Mesenchymal stem cell (in vitro differentiated cells and primary cell): Measurements from ENCODE around the gene BRINP1.

Experiments
- DNase-seq: peaks from one replicate; pipeline ENCODE4 v3.0.0-alpha.2; 2013
- H2AFZ ChIP-seq: one replicate; pipeline ENCODE4 v1.6.1; 2013; ENCODE audit warnings: low read depth, mild to moderate bottlenecking, control low read depth, inconsistent platforms, low read length, moderate library complexity
- H2AK5ac ChIP-seq: 2 replicates; pipeline ENCODE4 v1.6.1; 2013; ENCODE audit warnings: low read length, moderate library complexity, mild to moderate bottlenecking, inconsistent platforms; ENCODE audit not compliant: severe bottlenecking
- H2BK120ac ChIP-seq: one replicate; pipeline ENCODE4 v1.6.1; 2013; ENCODE audit warnings: low read depth, mild to moderate bottlenecking, inconsistent platforms, low read length, moderate library complexity
- H2BK12ac ChIP-seq, 2 experiments: one replicate each; pipeline ENCODE4 v1.6.1; 2013; ENCODE audit warnings: inconsistent platforms in 2 of 2, low read length in 2 of 2, mild to moderate bottlenecking in 2 of 2, moderate library complexity in 2 of 2, control low read depth in 1 of 2
- H2BK15ac ChIP-seq: one replicate; pipeline ENCODE4 v1.6.1; 2013; ENCODE audit warnings: mild to moderate bottlenecking, low read depth, inconsistent platforms; ENCODE audit not compliant: poor library complexity, severe bottlenecking
- H2BK5ac ChIP-seq: 2 replicates; pipeline ENCODE4 v1.6.1; 2013; ENCODE audit warnings: low read depth, mild to moderate bottlenecking, low read length, control low read depth, inconsistent platforms; ENCODE audit not compliant: poor library complexity, severe bottlenecking
- H3K14ac ChIP-seq, 2 experiments: one replicate each; pipeline ENCODE4 v1.6.1; 2013; ENCODE audit warnings: inconsistent platforms in 2 of 2, low read length in 2 of 2, control low read depth in 1 of 2, mild to moderate bottlenecking in 1 of 2, moderate library complexity in 1 of 2
- H3K18ac ChIP-seq, 2 experiments: one replicate each; pipeline ENCODE4 v1.6.1; 2013; ENCODE audit warnings: inconsistent platforms in 2 of 2, low read length in 2 of 2, control low read depth in 1 of 2, low read depth in 1 of 2, mild to moderate bottlenecking in 1 of 2
- H3K23ac ChIP-seq, 2 experiments: one replicate each; pipeline ENCODE4 v1.6.1; 2013; ENCODE audit warnings: inconsistent platforms in 2 of 2, low read length in 2 of 2, mild to moderate bottlenecking in 2 of 2, moderate library complexity in 2 of 2, control low read depth in 1 of 2
- H3K27ac ChIP-seq: 2 replicates; pipeline ENCODE4 v1.5.1; 2013; ENCODE audit warnings: mild to moderate bottlenecking, moderate library complexity, low read length, control low read depth, inconsistent platforms; ENCODE audit not compliant: poor library complexity, severe bottlenecking
- H3K27me3 ChIP-seq, 2 experiments: 2 replicates each; pipeline versions ENCODE4 v1.6.1 to v1.7.0; 2013; ENCODE audit warnings: low read length in 2 of 2, mild to moderate bottlenecking in 2 of 2, moderate library complexity in 2 of 2, control low read depth in 1 of 2, inconsistent platforms in 1 of 2; ENCODE audit not compliant: control insufficient read depth in 1 of 2, insufficient read depth in 1 of 2
- H3K36me3 ChIP-seq, 2 experiments: 2 replicates each; pipeline versions ENCODE4 v1.6.1 to v1.7.0; 2013; ENCODE audit warnings: low read length in 2 of 2, control low read depth in 1 of 2, inconsistent platforms in 1 of 2, low read depth in 1 of 2, mild to moderate bottlenecking in 1 of 2; ENCODE audit not compliant: insufficient read depth in 2 of 2, control insufficient read depth in 1 of 2
- H3K4ac ChIP-seq, 2 experiments: one replicate each; pipeline ENCODE4 v1.6.1; 2013; ENCODE audit warnings: inconsistent platforms in 2 of 2, low read length in 2 of 2, mild to moderate bottlenecking in 2 of 2, moderate library complexity in 2 of 2, control low read depth in 1 of 2, low read depth in 1 of 2
- H3K4me1 ChIP-seq: 2 replicates; pipeline ENCODE4 v1.6.1; 2013; ENCODE audit warnings: low read depth, low read length, control low read depth; ENCODE audit not compliant: control insufficient read depth, insufficient read depth
- H3K4me2 ChIP-seq: 2 replicates; pipeline ENCODE4 v1.6.1; 2013; ENCODE audit warnings: low read length, mild to moderate bottlenecking, inconsistent platforms; ENCODE audit not compliant: poor library complexity, severe bottlenecking
- H3K4me3 ChIP-seq, 2 experiments: 2 replicates each; pipeline versions ENCODE4 v1.5.1 to v1.7.0; 2013; ENCODE audit warnings: low read length in 2 of 2, mild to moderate bottlenecking in 2 of 2, control low read depth in 1 of 2, low read depth in 1 of 2; ENCODE audit not compliant: insufficient read depth in 1 of 2
- H3K79me1 ChIP-seq: replicated peaks from 2 replicates; pipeline ENCODE4 v1.6.1; 2013; ENCODE audit warnings: mild to moderate bottlenecking, control low read depth, low read length, inconsistent platforms; ENCODE audit not compliant: poor library complexity, severe bottlenecking
- H3K9ac ChIP-seq: 2 replicates; pipeline ENCODE4 v1.7.0; 2013; ENCODE audit warnings: mild to moderate bottlenecking, low read length, moderate library complexity
- H3K9me3 ChIP-seq: 2 replicates; pipeline ENCODE4 v1.7.0; 2013; ENCODE audit warnings: mild to moderate bottlenecking, low read length; ENCODE audit not compliant: control insufficient read depth
- H4K8ac ChIP-seq: one replicate; pipeline ENCODE4 v1.6.1; 2013; ENCODE audit warnings: inconsistent platforms, mild to moderate bottlenecking, low read length, moderate library complexity
- H4K91ac ChIP-seq: one replicate; pipeline ENCODE4 v1.6.1; 2013; ENCODE audit warnings: mild to moderate bottlenecking, low read length, inconsistent platforms
- WGBS: methylation state at CpG from one replicate; pipeline ENCODE4 v1.1.7; 2013; ENCODE audit warnings: mixed read lengths; 5-methylcytosine and 5-hydroxymethylcytosine counted together

BRINP1 gene

GRCh38 chr9:119412399-119412798 is 43.2 kb upstream of the BRINP1 start:
- no peak overlapping the region for H3K23ac ChIP-seq
- no peak overlapping the region for H3K4ac ChIP-seq
- no peaks in the 10 kb centered on the region for H3K79me1 ChIP-seq

GRCh38 chr9:119409552-119409951 is 40.3 kb upstream of the BRINP1 start:
- H3K27ac ChIP-seq = no peak overlapping the region
- H3K9me3 ChIP-seq = no peaks in the 10 kb centered on the region
- DNase-seq = no peak
- no peak overlapping the region for H3K14ac ChIP-seq
- no peaks in the 10 kb centered on the region for H3K36me3 ChIP-seq
- 73% methylated on average over 3 of the region's 3 CpGs for WGBS
- H3K23ac ChIP-seq = no peak overlapping the region
- no peaks in the 10 kb centered on the region for H3K79me1 ChIP-seq
- no peak overlapping the region for H4K8ac ChIP-seq
- no peaks in the 10 kb centered on the region for H3K27me3 ChIP-seq
- no peak overlapping the region for H2BK15ac ChIP-seq
- H3K4me2 ChIP-seq = no peak overlapping the region
- H2AK5ac ChIP-seq = no peak overlapping the region
- H2AFZ ChIP-seq = no peak overlapping the region
- no peak overlapping the region for H3K4ac ChIP-seq
- no peak overlapping the region for H3K18ac ChIP-seq
- no peak overlapping the region for H3K9ac ChIP-seq
- no peak overlapping the region for H2BK5ac ChIP-seq
- H4K91ac ChIP-seq = no peak overlapping the region
- H3K4me1 ChIP-seq = no peaks in the 10 kb centered on the region
- no peak overlapping the region for H2BK12ac ChIP-seq
- H3K4me3 ChIP-seq = no peak overlapping the region
- no peak overlapping the region for H2BK120ac ChIP-seq

More at GRCh38 chr9:119412399-119412798, 43.2 kb upstream of the BRINP1 start:
- WGBS = 63% methylated on average over 4 of the region's 4 CpGs
- H3K9ac ChIP-seq = no peak overlapping the region
- no peaks in the 10 kb centered on the region for H3K27me3 ChIP-seq
- no peak overlapping the region for H2AFZ ChIP-seq
- H2BK15ac ChIP-seq = no peak overlapping the region
- no peak overlapping the region for H3K4me3 ChIP-seq
- no peak overlapping the region for H3K4me2 ChIP-seq
- no peaks in the 10 kb centered on the region for H3K9me3 ChIP-seq
- no peak for DNase-seq
- no peak overlapping the region for H3K18ac ChIP-seq
- H3K4me1 ChIP-seq = no peaks in the 10 kb centered on the region
- H2AK5ac ChIP-seq = no peak overlapping the region
- no peak overlapping the region for H3K14ac ChIP-seq
- no peak overlapping the region for H2BK5ac ChIP-seq
- no peaks in the 10 kb centered on the region for H3K36me3 ChIP-seq
- H2BK12ac ChIP-seq = no peak overlapping the region
- no peak overlapping the region for H2BK120ac ChIP-seq
- no peak overlapping the region for H4K91ac ChIP-seq
- H4K8ac ChIP-seq = no peak overlapping the region
- H3K27ac ChIP-seq = no peak overlapping the region

- no peaks in the 10 kb centered on the region for H3K36me3 ChIP-seq
- no peak overlapping the region for H3K23ac ChIP-seq
- H3K14ac ChIP-seq = no peak overlapping the region
- no peak for DNase-seq
- no peak overlapping the region for H2BK120ac ChIP-seq
- no peak overlapping the region for H3K18ac ChIP-seq
- H2BK12ac ChIP-seq = no peak overlapping the region
- no peaks in the 10 kb centered on the region for H3K4me1 ChIP-seq
- no peak overlapping the region for H3K9ac ChIP-seq
- 21% methylated on average over 1 of the region's 2 CpGs for WGBS
- H3K9me3 ChIP-seq = peaks cover 5% of the 10 kb centered on the region
- H2AFZ ChIP-seq = no peak overlapping the region
- no peaks in the 10 kb centered on the region for H3K27me3 ChIP-seq
- no peak overlapping the region for H3K4me2 ChIP-seq
- H3K79me1 ChIP-seq = no peaks in the 10 kb centered on the region
- no peak overlapping the region for H2AK5ac ChIP-seq
- no peak overlapping the region for H4K8ac ChIP-seq
- no peak overlapping the region for H3K4me3 ChIP-seq
- no peak overlapping the region for H2BK5ac ChIP-seq
- no peak overlapping the region for H3K4ac ChIP-seq
- H2BK15ac ChIP-seq = no peak overlapping the region
- no peak overlapping the region for H3K27ac ChIP-seq
- no peak overlapping the region for H4K91ac ChIP-seq
Observed at GRCh38 chr9:119400606-119401005, 31.4 kb upstream of the BRINP1 start.

- no peak for DNase-seq
- H2BK15ac ChIP-seq = no peak overlapping the region
- WGBS = 71% methylated on average over 1 of the region's 2 CpGs
- H3K27me3 ChIP-seq = no peaks in the 10 kb centered on the region
- no peak overlapping the region for H3K4me3 ChIP-seq
- H3K36me3 ChIP-seq = no peaks in the 10 kb centered on the region
- no peaks in the 10 kb centered on the region for H3K79me1 ChIP-seq
- peaks cover 5% of the 10 kb centered on the region for H3K9me3 ChIP-seq
- H4K8ac ChIP-seq = no peak overlapping the region
- no peak overlapping the region for H2BK12ac ChIP-seq
- no peak overlapping the region for H3K4me2 ChIP-seq
- no peaks in the 10 kb centered on the region for H3K4me1 ChIP-seq
- no peak overlapping the region for H3K23ac ChIP-seq
- H2AFZ ChIP-seq = no peak overlapping the region
- no peak overlapping the region for H3K14ac ChIP-seq
- no peak overlapping the region for H3K4ac ChIP-seq
- H2BK120ac ChIP-seq = no peak overlapping the region
- H2BK5ac ChIP-seq = no peak overlapping the region
- no peak overlapping the region for H4K91ac ChIP-seq
- no peak overlapping the region for H3K9ac ChIP-seq
- H3K27ac ChIP-seq = no peak overlapping the region
- H2AK5ac ChIP-seq = no peak overlapping the region
- H3K18ac ChIP-seq = no peak overlapping the region
Observed at GRCh38 chr9:119398350-119398749, 29.1 kb upstream of the BRINP1 start.
